Stimulated activated CD4-positive, alpha-beta T cell treated with anti-CD3 and anti-CD28 coated beads, TNF-alpha, amount 100 ng/mL, for 24 hours (primary cell): ENCODE data around the gene UBAC2.
"Not testable (repeated sequence)": the region's sequence is repeated elsewhere in the genome, so short reads cannot be mapped to it uniquely, and the experiment has no call there.

ENCODE experiments used
- DNase-seq, 3 experiments: peaks; one replicate each; pipeline ENCODE4 v3.0.0-alpha.2; 2020; ENCODE audit warnings: low read depth in 3 of 3

Gene UBAC2

GRCh38 chr13:99214731-99215130 is 14.1 kb downstream of the UBAC2 start:
- DNase-seq = no peak

GRCh38 chr13:99215184-99215830 is 14.7 kb downstream of the UBAC2 start:
- DNase-seq = peak in 1 of 3 experiments; percentile 53

GRCh38 chr13:99217461-99218110 is 16.9 kb downstream of the UBAC2 start:
- DNase-seq = no peak

GRCh38 chr13:99218126-99218525 is 17.5 kb downstream of the UBAC2 start:
- no peak for DNase-seq

DNA sequence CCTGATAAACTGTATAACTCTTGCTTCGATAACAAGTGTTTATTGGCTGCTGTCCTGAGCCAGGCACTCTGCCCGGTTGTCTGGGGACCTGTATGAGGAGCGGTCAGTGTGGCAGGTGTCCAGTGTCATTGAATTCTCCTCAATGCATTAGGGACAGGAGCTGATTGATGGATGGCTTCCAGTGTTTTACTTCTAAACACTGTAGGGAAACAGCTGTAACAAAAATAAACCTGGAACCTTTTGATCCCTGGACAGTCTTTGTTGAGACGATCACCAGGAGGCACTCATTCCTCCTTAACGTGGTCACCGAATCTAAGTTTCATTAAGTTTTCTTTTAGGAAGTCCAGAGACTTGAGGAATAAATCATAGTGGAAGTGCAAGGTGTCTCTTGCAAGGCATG is 17.9 kb downstream of the UBAC2 start:
- no peak for DNase-seq

GRCh38 chr13:99218969-99219368 is 18.3 kb downstream of the UBAC2 start:
- peak in 1 of 3 experiments; percentile 32 for DNase-seq

DNA sequence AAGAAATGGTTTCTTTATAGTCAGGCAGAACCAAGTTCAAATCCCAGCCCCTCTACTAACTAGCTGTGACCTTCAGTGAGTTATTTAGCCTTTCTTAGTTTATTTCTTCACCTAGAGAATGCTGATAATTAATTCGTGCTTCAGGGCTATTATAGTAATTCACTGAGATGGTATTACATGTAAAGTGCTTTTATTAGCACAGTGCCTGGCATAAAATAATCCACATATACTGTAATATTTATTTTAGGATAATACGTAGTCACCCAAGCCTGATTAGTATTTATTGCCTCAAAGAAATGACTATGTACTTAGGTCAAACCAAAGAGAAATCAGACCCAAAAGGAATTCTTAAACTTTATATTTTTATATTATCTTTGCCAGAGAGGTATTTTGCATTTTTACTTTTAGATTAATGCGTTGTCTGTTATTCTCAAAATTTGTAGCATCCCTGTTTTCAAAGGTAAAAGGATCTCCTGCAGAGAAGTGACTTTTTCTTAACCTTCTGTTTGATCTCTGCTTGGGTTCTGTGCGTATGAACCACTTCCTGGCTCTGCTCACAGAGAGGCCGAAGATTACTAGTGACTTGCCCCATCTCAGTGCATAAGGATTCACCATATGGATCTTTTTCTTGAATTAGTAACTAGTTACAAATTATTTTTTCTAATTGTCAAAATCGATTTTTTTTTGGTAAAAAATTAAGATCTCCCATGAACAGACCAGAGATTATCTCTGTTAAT is 19.7 kb downstream of the UBAC2 start:
- DNase-seq = no peak

DNA sequence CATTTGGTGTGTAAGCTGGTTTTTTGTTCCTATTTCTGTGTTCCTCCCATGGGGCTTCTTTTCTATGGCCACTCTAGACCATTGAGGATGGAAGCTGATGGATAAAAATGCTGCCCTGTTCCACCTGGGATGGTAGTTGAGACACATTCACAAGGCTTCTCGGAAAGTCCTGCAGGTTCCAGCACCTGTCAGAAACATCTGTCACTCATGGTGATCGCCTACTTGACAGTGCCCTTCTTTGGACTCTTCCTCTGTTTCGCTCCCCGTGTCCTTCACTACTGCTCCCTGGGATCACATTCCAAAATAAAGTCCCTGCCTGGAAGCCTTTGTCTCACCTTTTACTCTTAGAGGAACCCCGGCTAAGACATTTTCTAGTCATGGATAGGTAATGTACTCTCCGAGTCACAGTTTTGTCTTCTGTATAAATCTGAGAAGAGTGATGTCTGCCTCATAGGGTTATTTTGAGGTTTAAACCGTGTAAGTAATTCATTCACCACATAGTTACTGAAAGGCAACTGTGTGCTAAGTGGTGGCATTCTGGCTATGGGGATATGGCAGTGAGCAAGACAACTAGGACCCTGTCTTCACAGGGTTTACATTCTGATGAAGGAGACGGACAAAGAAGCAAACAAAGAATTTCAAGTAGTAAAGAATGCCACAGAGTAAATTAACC is 21.0 kb downstream of the UBAC2 start:
- DNase-seq = no peak

DNA sequence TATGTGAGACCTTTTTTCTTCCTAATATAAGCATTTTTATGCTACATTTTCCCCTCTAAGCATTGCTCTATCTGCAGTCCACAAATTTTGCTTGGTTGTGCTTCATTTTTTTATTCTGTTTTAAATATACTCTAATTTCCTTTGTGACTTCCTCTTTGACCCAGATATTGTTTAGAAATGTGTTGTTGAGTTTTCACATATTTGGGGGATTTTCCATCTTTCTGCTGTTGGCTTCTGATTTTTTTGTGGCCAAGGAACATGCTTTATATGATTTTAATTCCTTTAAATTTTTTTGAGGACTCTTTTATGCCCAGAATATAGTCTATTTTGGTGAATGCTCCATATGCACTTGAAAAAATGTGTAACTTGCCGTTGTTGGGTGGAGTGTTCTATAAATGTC is 22.9 kb downstream of the UBAC2 start:
- DNase-seq = no peak

DNA sequence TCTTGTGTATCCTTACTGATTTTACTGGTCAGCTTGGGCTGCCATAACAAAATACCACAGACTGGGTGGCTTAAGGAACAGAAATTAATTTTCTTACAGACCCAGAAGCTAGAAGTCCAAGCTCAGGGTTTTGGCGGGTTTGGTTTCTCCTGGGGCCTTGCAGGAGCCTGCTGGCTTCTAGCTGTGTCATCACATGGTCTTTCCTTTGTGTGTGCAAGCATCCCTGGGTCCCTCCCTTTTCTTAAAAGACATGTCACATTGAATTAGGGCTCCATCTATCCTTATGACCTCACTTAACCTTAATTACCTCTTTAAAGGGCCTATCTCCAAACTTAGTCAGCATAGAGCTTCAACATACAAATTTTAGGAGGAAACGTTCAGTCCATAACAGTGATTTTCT is 23.4 kb downstream of the UBAC2 start:
- no peak for DNase-seq

DNA sequence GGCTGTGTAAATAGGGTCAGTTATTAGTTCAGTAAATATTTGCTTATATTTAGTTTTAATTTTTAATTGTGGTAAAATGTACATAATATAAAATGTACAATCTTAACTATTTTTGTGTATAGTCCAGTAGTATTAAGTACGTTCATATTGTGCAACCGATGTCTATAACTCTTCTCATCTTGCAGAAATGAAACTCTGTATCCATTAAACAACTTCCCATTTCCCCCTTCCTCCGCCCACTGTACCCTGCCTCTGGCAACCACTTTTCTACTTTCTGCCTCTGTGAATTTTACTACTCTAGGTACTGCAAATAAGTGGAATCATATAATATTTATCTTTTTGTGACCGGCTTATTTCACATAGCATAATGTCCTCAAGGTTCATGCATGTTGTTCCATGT is 24.4 kb downstream of the UBAC2 start:
- DNase-seq = no peak

- no peak for DNase-seq
Observed at GRCh38 chr13:99226513-99226912, 25.9 kb downstream of the UBAC2 start.

- DNase-seq = no peak
Observed at GRCh38 chr13:99227331-99227900, 26.8 kb downstream of the UBAC2 start.

GRCh38 chr13:99227909-99228688 is 27.4 kb downstream of the UBAC2 start:
- DNase-seq = no peak

DNA sequence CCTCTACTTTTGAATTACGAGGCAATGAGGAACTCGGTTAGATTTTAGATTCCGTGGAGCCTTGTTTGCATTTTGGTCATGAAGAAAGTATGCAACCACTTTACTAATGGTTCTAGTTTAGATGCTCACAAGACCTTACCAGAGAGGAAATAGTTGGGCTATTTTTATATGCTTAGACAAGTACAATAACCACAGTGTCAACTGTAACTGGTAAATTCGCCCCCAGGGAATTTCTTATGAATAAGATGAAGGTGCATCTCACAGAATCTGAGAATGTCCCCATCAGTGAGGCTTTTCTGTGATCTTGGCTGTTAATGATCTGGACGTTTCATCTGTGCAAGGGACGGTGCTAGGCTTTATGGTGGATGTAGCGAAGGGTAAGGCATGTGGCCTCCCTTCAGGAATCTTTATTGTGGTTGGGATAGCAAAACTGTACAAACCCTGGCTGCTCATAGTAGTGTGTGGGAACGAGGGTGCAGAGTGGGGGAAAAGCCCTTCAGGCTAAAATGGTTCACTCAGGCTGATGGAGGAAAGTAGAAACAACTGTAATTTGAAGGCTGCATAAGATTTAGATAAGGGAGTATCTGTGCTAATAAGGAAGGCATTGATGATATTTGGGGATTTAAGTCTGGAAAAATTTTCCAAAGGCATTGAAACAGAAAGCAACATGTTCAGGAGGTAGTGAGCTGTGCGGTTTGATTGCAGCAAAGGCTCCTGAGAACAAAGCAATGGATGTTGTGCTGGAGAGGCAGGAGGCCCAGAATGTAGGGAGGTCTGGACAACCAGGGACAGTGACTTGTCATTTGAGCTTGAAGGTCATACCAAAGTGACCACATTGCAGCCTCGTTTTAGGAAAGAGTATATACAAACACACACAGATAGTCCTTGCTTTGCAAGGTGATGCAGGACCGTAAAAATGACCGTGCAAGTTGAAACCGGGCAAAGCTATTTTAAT is 28.4 kb downstream of the UBAC2 start:
- no peak for DNase-seq

- not testable (repeated sequence) for DNase-seq
Observed at GRCh38 chr13:99230588-99230987, 29.9 kb downstream of the UBAC2 start.

GRCh38 chr13:99230991-99231390 is 30.3 kb downstream of the UBAC2 start:
- no peak for DNase-seq

DNA sequence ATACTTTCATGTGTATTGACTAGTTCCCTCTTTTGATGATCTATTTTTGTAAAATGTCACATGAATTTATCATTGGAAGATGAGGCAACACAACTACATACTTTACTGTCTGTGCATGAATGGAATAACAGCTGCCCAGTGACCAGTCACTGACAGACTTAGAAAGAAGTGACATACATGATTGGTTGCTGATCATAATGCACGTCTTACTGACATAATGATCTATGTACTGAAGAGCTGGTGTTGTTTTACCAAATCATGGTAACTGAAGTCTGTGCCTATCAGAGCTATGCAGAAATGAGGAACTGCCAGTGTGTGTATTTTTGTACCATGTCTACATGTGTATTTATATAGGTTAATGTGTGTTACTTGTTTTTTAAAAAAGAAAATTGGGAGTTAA is 31.1 kb downstream of the UBAC2 start:
- no peak for DNase-seq

GRCh38 chr13:99237981-99238662 is 37.5 kb downstream of the UBAC2 start:
- peak in 1 of 3 experiments; percentile 35 for DNase-seq

GRCh38 chr13:99246100-99246499 is 45.4 kb downstream of the UBAC2 start:
- no peak for DNase-seq
